GM04504 (cell line): Measurements from ENCODE around the gene SLC26A6.

Experiments
- DNase-seq: peaks from one replicate; pipeline ENCODE4 v3.0.0-alpha.2; 2012; ENCODE audit warnings: low read depth

SLC26A6 gene

DNA sequence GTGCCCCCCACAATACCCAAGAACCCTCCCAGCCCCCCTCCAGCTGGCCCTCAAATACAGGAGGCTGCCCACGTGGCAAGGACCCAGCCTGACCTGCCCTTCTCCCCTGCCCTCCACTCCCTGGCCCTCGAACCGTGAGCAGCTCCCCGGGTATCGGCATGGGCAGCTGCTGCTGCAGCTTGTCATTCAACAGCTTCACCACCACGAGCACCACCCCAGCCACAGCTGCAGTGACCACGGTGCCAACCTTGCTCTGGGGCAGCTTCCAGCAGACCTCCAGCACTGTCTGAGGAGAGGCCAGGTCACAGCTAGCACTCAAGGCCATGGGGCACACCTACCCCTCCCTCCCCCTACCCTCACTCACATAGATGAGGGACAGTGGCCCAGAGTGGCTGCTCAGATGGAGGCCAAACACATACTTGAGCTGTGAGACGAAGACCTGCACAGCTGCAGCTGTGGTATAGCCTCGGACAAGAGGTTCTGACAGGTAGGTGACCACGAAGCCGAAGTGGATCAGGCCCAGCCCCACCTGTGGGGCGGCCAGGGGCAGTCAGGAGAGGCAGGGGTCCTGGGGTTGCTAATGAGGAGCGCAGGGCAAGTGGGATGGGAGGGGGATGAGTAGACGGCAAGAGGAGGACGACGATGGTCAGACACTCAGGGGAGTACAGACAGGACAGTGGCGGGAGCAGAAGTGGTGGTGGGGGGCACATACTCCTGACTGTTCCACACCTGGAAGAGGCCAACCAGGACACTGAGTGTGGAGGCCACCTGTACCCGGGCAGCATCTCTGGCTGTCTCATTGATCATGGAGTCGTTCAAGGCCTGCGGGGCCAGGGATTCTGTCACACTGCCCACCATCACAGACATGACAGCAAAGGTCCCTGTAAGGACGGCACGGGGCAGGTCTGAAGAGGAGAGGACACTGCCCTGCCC lies 3.5 kb downstream of the SLC26A6 start:
- no peak for DNase-seq

DNA sequence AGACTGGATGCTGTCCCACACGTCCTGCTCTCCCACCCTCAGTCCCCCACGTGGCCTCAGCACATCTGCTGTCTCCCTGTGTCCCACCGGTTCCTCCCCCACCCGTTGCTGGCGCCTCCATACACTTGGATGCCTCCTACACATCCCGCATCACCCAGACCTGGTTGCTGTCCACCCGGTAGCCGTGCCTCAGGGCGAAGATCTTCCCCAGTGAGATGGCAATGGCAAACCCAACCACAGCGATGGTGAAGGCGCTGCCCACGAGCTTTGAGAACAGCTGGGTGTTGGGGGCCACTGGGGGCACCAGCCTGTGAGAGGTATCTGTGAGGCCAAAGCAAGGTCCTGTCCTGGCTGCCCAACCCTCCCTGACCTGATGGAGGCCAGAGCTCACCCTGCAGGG lies 4.4 kb downstream of the SLC26A6 start:
- no peak for DNase-seq

DNA sequence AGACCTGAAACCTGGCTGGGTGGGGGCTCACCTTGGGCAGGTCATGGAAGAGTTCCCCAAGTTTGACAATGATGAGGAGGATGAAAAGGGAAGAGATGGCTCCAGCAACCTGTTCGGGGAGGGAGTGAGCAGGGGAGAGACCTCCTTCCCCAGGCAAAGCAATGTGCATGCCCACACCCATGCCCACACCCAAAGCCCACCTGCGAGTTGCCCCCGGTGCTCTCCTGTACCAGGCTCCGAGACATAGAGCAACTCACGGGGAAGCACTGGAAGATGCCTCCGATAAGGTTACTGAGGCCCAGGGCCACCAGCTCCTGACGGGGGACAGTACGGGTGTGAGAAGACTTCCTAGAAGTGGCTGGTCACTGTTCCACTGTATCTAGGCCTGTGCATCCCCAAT lies 4.9 kb downstream of the SLC26A6 start:
- DNase-seq, result no peak

GRCh38 chr3:48629894-48630293 lies 5.4 kb downstream of the SLC26A6 start:
- no peak for DNase-seq

DNA sequence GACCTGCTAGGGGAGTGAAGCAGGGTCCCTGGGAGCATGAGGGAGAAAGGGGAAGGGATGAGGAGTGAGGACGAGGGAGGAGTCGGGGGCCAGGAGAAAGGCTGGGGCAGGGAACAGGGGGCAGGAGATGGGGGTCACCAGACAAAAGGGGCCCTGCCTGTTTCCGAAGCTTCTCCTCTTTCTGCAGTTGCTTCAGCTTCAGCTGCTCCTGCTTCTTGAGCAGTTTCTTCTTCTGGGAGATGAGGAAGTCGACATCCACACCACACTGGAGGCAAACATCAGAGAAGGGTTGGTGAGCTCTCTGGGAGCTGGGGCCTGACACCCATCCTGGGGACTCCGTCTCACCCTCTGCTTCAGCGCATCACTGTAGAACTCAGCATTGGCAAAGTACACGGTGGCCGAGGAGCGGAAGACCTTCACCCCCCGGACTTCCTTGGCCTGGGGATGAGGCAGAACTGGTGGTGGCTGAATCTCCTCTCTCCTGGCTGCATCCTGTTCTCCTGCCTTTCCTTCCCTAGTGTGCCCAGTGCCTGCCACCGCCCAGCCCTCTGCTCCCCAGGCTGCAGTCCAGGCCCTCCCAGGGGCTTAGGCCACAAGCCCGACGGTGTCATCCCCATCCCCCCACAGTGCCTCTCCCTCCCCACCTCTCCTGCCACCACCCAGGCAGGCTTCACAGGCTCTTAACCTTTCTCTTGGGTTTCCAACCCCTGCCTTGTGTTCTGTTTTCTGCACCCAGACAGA lies 6.8 kb downstream of the SLC26A6 start:
- no peak for DNase-seq

DNA sequence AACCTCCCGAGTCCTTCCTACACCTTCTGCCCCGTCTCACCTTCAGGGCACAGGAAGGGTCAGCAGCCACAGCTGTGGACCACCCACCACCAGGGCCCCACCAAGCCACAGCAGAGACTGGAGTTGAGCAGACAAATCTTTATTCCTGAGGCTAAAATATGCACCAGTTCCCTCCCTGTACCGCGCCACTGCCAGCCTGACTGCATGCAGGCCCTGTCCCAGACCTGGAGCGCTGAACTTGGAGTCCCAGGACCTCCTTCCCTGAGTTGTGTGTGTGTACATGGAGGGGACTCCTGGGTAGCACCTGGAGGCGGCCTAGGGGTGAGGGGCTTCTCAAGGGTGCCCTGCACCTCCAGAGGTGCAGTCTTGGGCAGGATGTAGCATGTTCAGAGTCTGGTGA lies 9.7 kb downstream of the SLC26A6 start:
- DNase-seq, result no peak

DNA sequence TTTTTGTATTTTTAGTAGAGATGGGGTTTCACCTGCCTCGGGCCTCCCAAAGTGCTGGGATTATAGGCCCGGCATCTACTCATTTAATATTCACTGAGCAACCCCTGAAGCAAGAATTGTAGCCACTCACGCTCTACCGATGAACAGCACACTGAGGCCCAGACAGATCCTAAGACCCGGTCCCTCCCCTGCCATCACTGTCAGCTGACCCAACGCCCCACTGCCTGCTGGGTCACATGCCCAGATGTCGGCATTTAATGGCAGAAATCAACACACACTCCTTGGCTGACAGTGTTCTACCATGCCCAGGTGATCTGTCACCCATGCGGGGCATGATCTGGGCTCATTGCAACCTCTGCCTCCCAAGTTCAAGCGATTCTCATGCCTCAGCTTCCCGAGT lies 10.5 kb downstream of the SLC26A6 start:
- DNase-seq, result no peak

DNA sequence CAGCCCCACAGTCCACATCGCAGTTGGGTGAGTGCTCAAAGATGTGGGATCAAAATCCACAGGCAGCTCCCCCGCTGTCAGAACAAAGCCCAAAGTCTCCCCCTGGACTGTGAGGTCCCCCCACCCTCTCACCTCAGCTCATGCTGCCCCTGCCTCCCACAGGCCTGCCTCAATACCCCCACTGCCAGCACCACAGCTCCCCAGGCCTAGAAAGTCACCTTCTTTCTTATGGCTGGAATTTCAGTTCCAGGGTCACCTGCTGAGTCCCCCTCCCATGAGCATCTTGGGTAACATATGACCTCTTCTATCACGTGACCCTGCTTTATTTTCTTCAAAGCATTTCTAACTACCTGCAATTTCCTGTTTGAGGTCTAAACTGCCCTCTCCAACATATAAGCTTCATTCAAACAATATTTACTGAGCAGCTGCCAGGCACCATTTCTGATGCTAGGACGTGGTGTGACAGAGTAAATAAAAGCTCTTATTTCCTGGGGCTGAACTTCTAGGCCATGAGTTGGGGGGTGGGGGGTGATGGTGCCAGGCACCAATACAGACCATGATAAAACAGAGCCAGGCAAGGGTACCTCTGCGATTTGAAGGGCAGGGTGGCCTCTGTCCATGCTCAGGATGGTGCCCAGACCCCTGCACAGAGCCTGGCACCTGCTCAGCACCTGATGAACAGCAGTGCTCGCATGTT lies 11.3 kb downstream of the SLC26A6 start:
- DNase-seq, result no peak

DNA sequence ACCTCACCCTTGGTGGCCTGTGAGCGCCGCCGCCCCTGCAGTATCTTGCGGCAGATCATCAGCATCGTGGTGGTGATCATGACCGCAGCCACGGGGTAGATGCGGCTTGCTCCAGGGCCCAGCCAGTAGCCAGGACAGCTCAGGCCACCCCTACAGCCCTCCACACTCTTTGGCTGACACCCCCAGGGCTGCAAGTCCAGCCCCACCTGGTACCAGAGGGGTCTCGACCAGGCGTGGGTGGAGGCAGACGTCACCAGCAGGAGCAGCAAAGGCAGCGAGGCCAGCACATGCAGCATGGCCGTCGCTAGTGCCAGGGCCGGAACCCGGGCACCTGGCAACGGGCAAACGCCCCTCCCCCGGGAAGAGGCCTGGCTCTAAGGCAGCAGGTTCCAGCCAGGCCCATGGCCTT lies 13.8 kb downstream of the SLC26A6 start, which contains the start of gene TMEM89:
Gene TMEM89 (minus strand): TSS at position 309 of the 409 bp plus-strand sequence. CDS start 13 bp downstream, at position 296.
- DNase-seq, result no peak

DNA sequence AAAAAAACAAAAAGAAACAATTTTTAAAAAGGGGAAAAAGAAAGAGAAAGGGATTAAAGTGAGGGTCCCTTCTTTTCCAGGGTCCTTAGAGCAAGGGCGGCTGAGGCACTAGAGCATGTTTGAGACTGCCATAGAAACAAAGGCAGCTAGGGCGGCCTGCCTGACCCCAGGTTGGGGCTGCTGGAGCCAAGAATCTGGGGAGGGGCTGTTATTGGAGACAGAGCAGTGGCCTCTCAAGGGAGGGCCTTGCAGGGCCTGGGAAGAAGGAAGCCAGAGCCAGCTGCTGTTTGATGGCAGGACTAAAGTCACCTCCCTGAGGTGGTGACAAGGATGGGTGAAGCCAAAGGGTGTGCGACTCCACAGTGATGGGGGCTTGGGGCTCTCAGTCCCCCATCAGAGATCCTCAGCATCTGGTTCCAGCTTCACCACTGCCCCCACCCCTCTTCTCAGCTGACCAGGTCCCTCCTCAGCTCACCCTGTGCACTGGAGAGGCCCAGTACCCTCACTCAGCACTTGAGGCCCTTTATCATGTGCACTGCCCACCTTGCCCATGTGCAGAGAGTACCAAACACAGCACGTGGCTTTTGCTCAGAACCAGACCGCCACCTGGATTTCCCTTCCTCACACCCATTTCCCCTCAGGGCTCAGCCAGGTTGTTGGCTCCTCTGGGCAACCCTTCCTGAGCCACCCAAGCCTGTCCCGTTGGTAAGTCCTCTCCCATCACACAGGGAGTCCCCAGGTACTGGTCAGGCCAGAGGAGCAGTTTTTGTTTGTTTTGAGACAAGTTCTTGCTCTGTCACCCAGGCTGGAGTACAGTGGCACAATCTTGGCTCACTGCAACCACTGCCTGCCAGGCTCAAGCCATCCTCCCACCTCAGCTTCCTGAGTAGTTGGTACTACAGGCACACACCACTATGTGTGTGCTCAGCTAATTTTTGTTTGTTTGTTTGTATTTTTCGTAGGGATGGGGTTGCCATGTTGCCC lies 15.4 kb downstream of the SLC26A6 start:
- no peak for DNase-seq

DNA sequence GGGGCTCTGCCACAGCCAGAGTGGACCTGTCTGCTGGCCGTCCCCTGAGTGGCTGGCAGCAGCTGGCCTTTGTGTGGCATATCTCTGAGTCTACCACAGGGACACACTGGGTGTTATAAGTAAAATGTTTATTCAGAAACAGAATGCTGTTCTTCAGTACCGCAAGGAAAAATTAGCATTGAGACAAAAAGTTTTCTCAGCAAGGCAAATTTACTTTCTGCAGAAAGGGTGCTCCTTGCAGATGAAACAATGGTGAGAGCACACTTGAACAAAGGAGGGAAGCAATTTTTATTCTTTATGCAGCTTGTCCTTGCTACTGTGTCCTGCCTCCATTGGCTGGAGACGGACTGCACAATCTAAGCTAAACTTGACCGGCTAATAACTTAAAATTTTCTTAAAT lies 17.7 kb downstream of the SLC26A6 start:
- DNase-seq, result no peak

GRCh38 chr3:48614044-48614443 lies 21.2 kb downstream of the SLC26A6 start:
- peak; percentile 53 for DNase-seq

DNA sequence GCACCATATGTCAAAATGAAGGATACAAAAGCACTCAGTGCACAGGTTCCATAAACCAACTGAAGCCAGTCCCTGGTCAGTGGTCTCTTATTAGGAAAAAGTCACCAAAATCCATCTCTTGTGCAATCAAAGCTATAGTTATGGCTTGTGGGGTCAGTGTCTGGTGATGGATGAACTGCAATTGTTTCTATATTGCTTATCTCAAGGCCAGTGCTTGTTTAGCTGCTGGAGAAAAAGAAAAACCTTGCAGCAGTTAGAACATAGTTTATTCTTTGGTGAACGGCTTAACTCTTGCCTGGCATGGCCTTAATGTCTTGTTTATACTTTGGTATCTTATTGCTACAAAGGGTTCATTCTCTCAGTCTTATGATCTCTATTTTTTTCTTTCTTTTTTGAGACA lies 23.0 kb downstream of the SLC26A6 start:
- DNase-seq, result no peak

- peak; percentile 84 for DNase-seq
Observed at GRCh38 chr3:48609088-48610005, 25.9 kb downstream of the SLC26A6 start, which contains the start of gene UQCRC1. Gene UQCRC1 (minus strand): TSS chr3:48609646. CDS start chr3:48609620, 26 bp downstream.

DNA sequence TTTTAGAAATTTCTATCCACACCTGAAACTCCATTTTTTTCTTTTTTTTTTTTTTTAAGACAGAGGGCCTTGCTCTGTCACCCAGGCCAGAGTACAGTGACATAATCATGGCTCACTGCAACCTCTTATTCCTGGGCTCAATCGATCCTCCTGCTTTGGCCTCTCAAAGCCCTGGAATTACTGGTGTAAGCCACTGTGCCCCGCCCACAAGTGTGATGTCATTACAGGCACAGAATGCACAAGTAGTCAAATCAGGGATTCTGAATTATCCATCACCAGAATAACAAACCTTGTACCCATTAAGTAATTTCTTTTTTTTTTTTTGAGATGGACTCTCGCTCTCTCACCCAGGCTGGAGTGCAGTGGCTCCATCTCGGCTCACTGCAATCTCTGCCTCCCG lies 27.7 kb downstream of the SLC26A6 start:
- DNase-seq, result no peak

GRCh38 chr3:48601622-48601994 lies 33.7 kb downstream of the SLC26A6 start:
- no peak for DNase-seq

GRCh38 chr3:48600711-48601621 lies 34.3 kb downstream of the SLC26A6 start:
- DNase-seq, result no peak

- no peak for DNase-seq
Observed at GRCh38 chr3:48599509-48600285, 35.6 kb downstream of the SLC26A6 start.
